HG02943 (cell line): ENCODE measurements around the gene TMEM232.

Experiments used
- ATAC-seq: cut with Tn5 transposase; IDR thresholded peaks from one replicate; pipeline ENCODE4 v1.9.1; 2021; ENCODE audit warnings: mild to moderate bottlenecking, low read depth, moderate library complexity; ENCODE audit not compliant: unreplicated experiment

The TMEM232 gene

DNA sequence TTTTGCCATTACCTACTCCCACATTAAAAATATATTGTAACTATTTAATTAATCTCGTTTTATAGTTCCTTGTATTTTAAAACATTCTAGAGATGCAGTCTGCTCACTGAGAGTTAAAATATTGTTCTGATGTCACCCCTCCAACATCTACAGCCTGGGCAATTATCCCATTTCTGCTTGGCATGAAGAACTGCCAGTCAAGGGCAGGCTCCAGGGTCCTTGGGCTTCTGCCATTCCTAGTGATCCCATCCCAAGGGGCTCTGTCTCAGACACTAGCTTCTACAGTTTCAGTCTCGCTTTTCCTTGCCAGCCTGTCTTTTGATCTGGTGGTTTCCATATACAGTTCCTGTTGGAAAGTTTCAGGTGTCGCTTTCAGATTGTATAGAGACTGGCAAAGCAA is 287.2 kb downstream of the TMEM232 start:
- no peak for ATAC-seq

DNA sequence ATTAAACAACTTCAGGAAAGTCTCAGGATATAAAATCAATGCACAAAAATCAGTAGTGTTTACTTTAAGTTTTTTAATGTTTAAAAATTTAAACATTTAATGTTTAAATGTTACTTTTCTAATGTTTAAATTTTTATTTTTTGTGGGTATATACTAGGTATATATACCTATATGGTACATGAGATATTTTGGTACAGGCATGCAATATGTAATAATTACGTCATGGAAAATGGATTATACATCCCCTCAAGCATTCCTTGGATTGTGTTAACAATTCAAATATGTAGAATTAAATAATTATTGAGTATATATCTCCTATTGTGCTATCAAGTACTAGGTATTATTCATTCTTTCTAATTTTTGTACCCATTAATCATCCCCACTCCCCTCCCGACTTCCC is 291.3 kb downstream of the TMEM232 start:
- no peak for ATAC-seq

DNA sequence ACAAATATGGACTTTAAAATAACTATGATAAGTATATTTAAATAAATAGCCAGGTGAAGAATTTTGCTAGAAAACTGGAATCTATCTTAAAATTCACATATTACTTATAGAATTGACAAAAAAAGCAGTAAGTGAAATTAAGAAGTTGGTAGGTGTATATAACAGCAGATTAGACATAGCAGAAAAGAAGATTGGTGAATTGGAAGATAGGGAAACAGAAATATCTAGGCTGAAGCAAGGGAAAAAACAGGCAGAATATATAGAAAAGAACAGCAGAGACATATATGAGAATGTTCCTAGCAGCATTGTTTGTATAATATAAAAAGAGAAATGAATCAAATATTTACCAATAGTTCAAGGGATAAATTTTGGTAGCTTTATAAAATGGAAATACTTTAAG is 294.9 kb downstream of the TMEM232 start:
- ATAC-seq, result no peak

DNA sequence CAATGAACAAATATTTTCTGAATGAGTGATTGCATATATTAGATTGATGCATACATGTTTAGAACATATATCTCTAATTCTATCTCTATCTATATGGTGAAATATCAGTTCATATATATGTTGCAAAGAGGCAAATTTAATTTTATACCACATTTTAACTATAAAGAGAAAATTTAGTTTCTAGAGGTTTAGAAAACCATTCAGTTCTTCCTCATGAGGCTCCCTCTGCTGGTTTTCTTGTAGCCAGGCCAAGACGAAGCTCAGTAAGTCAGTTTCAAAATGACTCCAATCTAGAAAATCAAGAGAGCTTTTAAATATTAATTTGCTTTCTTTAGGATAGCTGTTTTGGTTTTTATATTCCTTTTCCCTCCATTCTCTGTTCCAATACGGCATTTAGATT is 312.1 kb downstream of the TMEM232 start:
- ATAC-seq, result no peak

DNA sequence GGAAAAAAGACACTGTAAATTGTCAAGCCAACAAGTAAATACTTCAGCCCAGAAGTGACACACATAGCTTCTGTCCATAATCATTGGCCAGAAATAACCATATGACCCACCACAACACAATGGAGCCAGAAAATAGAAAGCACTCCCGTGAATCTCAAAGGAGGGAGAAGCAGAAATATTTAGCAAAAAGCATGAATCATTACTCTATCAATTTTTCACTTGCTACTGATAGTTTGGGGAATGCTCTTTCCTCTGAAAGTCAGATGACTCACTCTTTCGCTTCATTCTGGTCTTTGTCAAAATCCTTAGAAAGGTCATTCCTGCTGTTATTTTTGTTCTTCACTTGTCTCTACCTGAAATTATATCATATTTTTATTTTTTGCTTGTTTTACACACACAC is 312.6 kb downstream of the TMEM232 start:
- no peak for ATAC-seq

DNA sequence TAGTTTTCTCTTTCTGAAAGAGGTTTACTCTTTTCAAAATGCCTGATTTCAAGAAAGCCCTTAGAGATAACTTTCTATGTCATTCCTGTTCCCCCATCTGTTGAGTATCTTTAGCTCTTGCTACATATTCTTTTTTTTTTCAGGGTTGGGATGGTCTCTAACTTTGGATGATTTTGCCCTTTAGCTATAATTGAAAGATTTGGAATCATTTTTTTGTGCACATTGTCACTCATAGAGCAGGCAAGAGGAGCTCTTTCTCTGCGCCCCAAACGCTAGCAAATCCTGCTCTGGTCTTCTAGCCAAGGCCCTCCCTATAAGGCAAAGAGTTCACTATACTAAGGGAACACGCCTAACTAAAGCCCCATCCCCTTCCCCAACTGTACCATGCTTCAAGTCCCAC is 316.9 kb downstream of the TMEM232 start:
- no peak for ATAC-seq

DNA sequence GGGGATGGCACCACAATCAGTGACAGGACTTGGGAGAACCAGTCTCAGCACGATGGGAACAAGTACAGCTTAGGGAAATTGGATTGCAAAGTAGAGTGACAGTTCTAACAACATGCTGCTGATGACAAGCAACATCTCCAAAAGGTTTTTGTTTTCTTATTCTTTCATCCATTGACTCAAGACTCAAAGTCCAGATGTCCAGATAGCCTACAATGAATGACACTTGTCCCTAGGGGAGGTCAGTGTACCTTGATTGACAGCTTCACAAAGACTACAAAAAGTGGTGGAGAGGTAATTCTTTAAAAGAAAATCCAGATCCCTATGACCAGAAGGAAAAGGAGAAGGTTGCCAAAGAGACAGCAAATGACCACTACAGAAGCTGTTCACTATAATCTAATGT is 323.9 kb downstream of the TMEM232 start:
- ATAC-seq, result no peak

DNA sequence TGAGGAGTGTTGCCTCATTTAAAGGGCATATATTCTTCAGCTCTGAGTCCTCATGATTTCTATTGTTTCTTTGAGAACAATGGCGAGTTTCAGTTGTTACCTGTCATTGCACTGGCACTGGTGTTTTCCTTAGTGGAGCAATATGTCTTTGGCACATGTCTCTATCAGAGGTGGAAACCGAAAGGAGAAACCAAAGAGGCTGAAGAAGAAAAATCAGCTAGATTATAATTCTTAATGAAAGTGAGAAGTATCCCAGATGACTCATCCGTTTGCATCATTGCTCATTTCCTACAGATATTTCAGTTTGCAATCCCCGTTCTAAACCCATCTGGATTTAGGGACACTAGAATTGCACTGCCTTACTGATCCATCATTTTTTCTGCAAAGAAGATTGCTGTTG is 324.6 kb downstream of the TMEM232 start:
- no peak for ATAC-seq

DNA sequence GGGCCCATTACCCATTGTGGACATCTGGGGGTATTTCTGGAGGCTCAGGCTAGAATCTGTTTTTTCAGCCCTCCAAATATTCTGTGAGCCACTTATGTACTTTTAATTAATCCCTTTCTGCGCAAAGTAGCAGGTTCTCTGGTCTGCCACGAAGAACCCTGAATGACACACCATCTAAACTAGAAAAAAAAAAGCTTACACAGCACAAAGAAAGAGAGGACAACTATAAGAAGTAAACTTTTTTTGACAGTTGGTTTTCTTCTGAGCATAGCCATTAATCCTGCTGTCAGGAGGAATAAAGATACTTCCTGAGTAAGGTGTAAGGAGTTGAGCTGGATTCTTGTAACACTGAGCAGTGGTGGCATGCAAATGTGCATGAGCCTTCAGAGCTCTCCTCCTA is 327.5 kb downstream of the TMEM232 start:
- no peak for ATAC-seq

DNA sequence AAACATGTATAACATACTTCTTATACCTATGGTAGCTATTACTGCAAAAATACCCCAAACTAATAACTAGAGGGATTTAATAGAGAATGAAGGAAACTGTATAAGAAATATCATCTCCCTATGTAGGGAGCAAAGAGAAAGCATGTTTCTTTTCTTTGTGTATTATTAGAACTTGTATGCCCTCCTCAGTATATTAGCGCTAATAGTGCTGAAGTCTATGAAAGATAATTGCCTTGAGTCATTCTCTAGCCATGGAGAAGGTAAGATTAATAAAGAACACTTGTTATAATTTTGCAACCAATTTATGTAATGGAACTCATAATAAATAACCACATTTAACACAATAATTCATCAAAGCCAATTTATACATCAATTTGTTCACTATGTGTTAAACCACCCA is 329.2 kb downstream of the TMEM232 start:
- no peak for ATAC-seq

DNA sequence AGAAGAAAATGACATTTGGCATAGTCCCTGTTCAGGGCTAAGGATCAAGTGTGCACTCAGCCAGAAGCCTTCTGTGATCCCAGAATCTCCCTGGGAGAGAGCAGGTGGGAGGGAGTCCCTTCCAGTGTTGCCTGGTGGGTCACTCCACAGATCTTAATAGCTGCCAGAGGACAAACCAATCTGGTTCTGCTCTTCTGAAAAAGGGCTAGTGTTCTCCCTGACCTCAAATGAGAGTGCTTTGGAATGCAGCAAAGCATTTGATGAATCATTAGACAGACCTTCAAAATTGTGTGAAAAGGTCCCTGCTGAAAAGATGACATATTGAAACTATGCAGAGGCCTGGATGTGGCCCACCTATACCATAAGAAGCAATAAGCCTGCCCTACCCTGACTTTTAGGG is 339.7 kb downstream of the TMEM232 start:
- ATAC-seq, result no peak

DNA sequence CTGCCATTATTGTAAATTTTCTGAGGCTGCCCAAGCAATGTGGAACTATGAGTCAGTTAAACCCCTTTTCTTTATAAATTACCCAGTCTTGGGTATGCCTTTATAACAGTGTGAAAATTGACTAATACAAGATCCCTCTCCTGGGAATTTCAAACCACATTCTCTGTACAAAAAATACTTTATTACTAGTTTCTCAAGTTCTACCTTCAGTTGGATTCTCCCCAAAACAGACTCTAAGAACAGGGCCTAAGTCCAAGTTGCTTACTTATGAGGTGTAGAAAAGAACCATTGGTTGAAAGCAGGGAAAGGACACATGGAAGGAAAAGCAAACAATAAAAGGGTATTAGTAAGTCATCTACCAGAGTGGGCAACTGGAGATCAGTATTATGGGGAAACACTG is 343.2 kb downstream of the TMEM232 start:
- no peak for ATAC-seq

DNA sequence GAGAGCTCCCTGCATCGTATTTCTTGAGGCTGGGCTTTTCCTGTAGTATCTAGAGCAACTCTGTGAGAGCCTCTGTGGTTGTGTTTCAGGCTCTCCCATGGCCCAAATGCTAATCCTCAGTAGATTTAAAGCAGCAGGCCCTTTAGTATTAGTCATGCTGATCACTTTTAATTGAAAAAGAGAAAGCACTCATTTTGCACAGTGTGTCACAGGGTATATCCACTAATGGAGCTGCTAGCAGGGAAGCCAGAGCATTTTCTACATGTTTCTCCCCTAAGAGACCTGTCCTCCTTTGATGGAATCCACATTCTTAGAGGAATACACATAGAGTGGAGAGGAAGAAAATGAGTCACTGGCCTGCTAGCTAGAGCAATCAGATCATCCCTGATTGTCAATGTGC is 348.5 kb downstream of the TMEM232 start:
- ATAC-seq, result no peak

DNA sequence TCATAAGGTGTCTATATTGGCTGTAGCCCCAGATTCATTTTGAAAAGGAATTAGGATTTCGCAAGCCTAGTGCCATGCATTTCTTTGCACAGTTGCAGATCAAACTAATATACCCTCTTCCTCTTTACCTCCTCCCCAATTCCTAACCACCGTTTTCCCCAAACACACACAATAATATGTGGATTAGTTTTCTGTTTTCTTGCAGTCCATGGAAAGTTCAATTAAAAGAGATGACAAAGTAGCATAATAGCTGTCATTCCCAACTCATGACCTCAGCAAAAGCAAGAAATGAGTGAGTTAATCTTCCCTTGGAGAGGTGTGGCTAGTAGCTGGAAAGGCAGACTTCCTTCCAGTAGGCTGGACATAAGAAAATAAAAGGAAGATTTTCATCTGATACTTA is 349.1 kb downstream of the TMEM232 start:
- no peak for ATAC-seq

DNA sequence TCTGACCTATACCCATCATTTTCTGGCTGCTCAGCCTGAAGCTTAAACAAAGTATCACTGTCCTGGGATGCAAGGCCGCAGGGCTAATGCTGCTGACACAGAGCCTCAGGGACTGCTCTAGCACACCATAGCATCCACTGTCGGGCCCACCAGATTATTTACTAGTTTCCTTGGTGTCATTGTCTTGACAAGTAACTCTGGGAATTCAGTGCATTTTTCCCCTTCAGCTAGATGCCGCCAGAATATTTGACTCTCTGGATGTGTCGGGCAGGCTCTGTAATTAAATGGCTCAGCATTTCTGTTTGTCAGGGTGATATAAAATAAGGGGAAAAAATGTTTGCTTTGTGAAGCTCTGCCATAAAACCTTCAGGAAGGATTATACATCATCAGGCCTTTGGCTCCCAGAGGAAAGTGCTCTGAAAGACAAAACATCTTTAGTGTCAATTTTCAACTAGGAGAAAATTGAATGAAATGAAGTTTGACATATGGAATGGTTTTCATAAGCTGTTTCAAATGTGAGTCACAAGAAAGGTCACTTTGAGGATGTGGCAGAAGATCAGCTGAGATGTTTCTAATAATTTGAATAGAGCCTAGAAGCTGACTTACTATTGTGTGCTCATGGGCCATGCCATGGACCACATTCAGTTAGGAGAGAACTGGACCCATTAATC is 350.1 kb downstream of the TMEM232 start:
- no peak for ATAC-seq

DNA sequence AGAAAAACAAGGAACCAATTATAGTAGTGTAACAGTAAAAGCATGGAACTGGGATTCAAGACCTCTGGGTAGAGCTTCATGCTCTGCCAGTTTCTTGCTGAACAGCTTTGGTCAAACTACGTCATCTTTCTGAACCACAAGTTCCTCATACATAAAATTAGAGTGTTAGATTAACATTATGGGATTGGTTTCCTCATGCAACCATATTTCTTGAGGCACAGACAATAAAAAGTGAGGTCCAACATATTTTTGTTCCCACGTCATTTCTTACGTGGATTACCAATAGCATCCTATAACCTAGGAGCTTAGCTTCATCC is 354.8 kb downstream of the TMEM232 start:
- ATAC-seq, result peak; percentile 90

DNA sequence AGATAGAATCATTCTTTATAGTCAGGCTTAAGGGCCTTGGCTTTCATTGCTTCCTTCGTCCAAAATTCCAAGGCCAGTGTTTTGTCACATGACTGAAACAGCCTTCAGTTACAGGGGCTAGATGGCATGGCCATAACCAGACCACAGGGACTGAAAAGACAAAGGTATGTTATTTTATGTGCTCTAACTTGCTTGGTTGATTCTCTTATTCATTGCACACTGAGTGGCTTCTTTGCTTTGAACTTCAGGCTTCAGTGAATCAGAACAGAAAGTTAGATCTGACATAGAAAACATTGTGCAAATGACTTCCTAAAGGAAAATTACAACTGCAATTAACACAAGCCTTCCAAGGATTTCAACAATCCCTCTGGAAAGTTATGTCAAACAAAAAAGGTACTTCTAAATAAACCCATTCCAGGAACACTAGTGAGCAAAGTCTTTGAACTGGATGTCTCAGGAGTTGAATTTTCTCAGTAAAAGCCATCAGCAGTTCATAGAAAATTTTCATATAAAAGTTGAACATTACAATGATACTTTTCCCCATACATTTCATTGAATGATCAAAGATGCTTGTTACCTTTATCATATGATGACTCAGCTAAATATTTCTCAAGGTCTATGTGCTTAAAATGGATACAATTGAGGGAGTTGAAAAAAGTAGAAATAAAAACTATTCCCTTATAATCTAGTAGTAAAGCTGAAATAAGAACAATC is 355.3 kb downstream of the TMEM232 start:
- ATAC-seq, result no peak
